H1 (cell line): ENCODE results near the gene NQO2. TPM values are rescaled to one million over a fixed set of nuclear protein-coding genes. Genes with fewer than 3 reads are reported as not detected.

ENCODE experiments used
- CTCF ChIA-PET: fragments of 300-600 bp; sonication (Branson Sonifier 250); formaldehyde crosslinking; loops from one replicate; lab custom pipeline; 2021; ENCODE audit not compliant: partially characterized antibody; lab: Charles Lee
- POLR2A ChIA-PET: fragments of 300-600 bp; sonication (Branson Sonifier 250); formaldehyde crosslinking; loops from one replicate; lab custom pipeline; 2021; ENCODE audit warnings: inconsistent platforms; ENCODE audit not compliant: partially characterized antibody; lab: Charles Lee
- DNase-seq, 2 experiments: peaks; one replicate each; pipeline versions ENCODE4 v3.0.0 to v3.0.0-alpha.2; 2010 to 2022; ENCODE audit warnings: low spot score in 2 of 2, low read depth in 1 of 2, mixed read lengths in 1 of 2
- FAIRE-seq: peaks from 2 replicates; lab custom pipeline; 2011; peaks lifted over from hg19 to GRCh38; lab: Jason Lieb, UNC
- H2AFZ ChIP-seq: 2 replicates; pipeline ENCODE4 v1.8.1; 2012; ENCODE audit warnings: low read length, inconsistent platforms
- H2AK5ac ChIP-seq: 2 replicates; pipeline ENCODE4 v1.6.1; 2013; ENCODE audit warnings: low read depth, low read length
- H2BK120ac ChIP-seq: replicated peaks from 2 replicates; pipeline ENCODE3; 2013; ENCODE audit warnings: low read depth, low read length, inconsistent platforms
- H2BK12ac ChIP-seq: 2 replicates; pipeline ENCODE4 v1.6.1; 2013; ENCODE audit warnings: low read depth, low read length
- H2BK15ac ChIP-seq: 2 replicates; pipeline ENCODE4 v1.6.1; 2013; ENCODE audit warnings: low read length
- H2BK20ac ChIP-seq: 2 replicates; pipeline ENCODE4 v1.6.1; 2013; ENCODE audit warnings: low read length
- H2BK5ac ChIP-seq: 2 replicates; pipeline ENCODE4 v1.6.1; 2013; ENCODE audit warnings: low read depth, low read length
- H3K14ac ChIP-seq: 2 replicates; pipeline ENCODE4 v1.6.1; 2013; ENCODE audit warnings: inconsistent platforms; ENCODE audit not compliant: insufficient read length
- H3K18ac ChIP-seq: 2 replicates; pipeline ENCODE4 v1.6.1; 2013; ENCODE audit warnings: low read length; ENCODE audit errors: extremely low read depth
- H3K23ac ChIP-seq: 2 replicates; pipeline ENCODE4 v1.6.1; 2013; ENCODE audit warnings: inconsistent platforms; ENCODE audit not compliant: insufficient read length
- H3K23me2 ChIP-seq: 2 replicates; pipeline ENCODE4 v1.6.1; 2013; ENCODE audit warnings: low read depth, low read length
- H3K27ac ChIP-seq: 2 replicates; pipeline ENCODE4 v1.6.1; 2011; ENCODE audit warnings: low read depth, low read length, inconsistent platforms
- H3K27me3 ChIP-seq, 4 experiments: replicated peaks in 1 of 4; 1 replicate in 1 of 4; 2 replicates in 3 of 4; pipeline versions ENCODE4 v1.6.1 to v1.8.1; 2011 to 2013; ENCODE audit warnings: low read length in 3 of 4, mild to moderate bottlenecking in 3 of 4, inconsistent platforms in 2 of 4, mixed read lengths in 2 of 4, moderate library complexity in 1 of 4; ENCODE audit not compliant: control insufficient read depth in 3 of 4, insufficient read depth in 3 of 4; ENCODE audit errors: extremely low read depth in 1 of 4
- H3K36me3 ChIP-seq, 4 experiments: 2 replicates each; pipeline versions ENCODE4 v1.6.1 to v1.8.1; 2011 to 2013; ENCODE audit warnings: mild to moderate bottlenecking in 4 of 4, low read length in 3 of 4, moderate library complexity in 2 of 4, control low read depth in 1 of 4, inconsistent platforms in 1 of 4; ENCODE audit not compliant: insufficient read depth in 4 of 4, control insufficient read depth in 2 of 4
- H3K4ac ChIP-seq: replicated peaks from 2 replicates; pipeline ENCODE3; 2013; ENCODE audit warnings: low read length, low read depth, mixed read lengths, inconsistent platforms; ENCODE audit not compliant: insufficient read length
- H3K4me1 ChIP-seq, 4 experiments: replicated peaks in 1 of 4; 1 replicate in 1 of 4; 2 replicates in 3 of 4; pipeline versions ENCODE4 v1.6.1 to v1.8.1; 2011 to 2013; ENCODE audit warnings: low read length in 3 of 4, inconsistent platforms in 2 of 4, mixed read lengths in 1 of 4; ENCODE audit not compliant: insufficient read depth in 4 of 4, control insufficient read depth in 3 of 4
- H3K4me2 ChIP-seq, 2 experiments: 2 replicates each; pipeline versions ENCODE4 v1.6.1 to v1.8.1; 2011 to 2013; ENCODE audit warnings: low read depth in 2 of 2, low read length in 2 of 2, control low read depth in 1 of 2, inconsistent platforms in 1 of 2, mild to moderate bottlenecking in 1 of 2; ENCODE audit not compliant: insufficient read depth in 1 of 2
- H3K4me3 ChIP-seq, 4 experiments: fragments of 200-600, 300-600 bp in 1 of 4; sonication (generic), shearing (Covaris generic), sonication (Bioruptor Twin) in 1 of 4; 2 replicates each; pipeline versions ENCODE4 v1.5.1 to v1.8.1; 2011 to 2016; ENCODE audit warnings: low read length in 4 of 4, low read depth in 3 of 4, control low read depth in 2 of 4, inconsistent platforms in 2 of 4, mild to moderate bottlenecking in 2 of 4, mixed read lengths in 1 of 4, moderate library complexity in 1 of 4; ENCODE audit not compliant: insufficient read depth in 2 of 4; ENCODE audit errors: extremely low read depth in 1 of 4
- H3K56ac ChIP-seq: replicated peaks from 2 replicates; pipeline ENCODE3; 2013; ENCODE audit warnings: low read depth, mild to moderate bottlenecking, mixed read lengths, low read length, inconsistent platforms; ENCODE audit not compliant: insufficient read length
- H3K79me1 ChIP-seq: 2 replicates; pipeline ENCODE4 v1.6.1; 2013; ENCODE audit warnings: low read depth, low read length, control low read depth
- H3K79me2 ChIP-seq, 2 experiments: 2 replicates each; pipeline versions ENCODE4 v1.6.1 to v1.8.1; 2012 to 2013; ENCODE audit warnings: low read length in 2 of 2, mild to moderate bottlenecking in 2 of 2, inconsistent platforms in 1 of 2; ENCODE audit not compliant: insufficient read depth in 2 of 2, control insufficient read depth in 1 of 2
- H3K9ac ChIP-seq, 4 experiments: replicated peaks in 1 of 4; 1 replicate in 1 of 4; 2 replicates in 3 of 4; pipeline versions ENCODE4 v1.6.1 to v1.8.1; 2011 to 2013; ENCODE audit warnings: low read depth in 3 of 4, low read length in 3 of 4, control low read depth in 2 of 4, mild to moderate bottlenecking in 2 of 4, moderate library complexity in 2 of 4, inconsistent platforms in 1 of 4; ENCODE audit errors: extremely low read depth in 1 of 4
- H3K9me3 ChIP-seq, 2 experiments: 2 replicates each; pipeline versions ENCODE4 v1.6.1 to v1.8.1; 2012 to 2013; ENCODE audit warnings: mild to moderate bottlenecking in 2 of 2, moderate library complexity in 2 of 2, control low read depth in 1 of 2, inconsistent platforms in 1 of 2, low read depth in 1 of 2, low read length in 1 of 2, mixed read lengths in 1 of 2; ENCODE audit not compliant: insufficient read depth in 2 of 2
- H4K20me1 ChIP-seq, 2 experiments: replicated peaks in 1 of 2; 2 replicates each; pipeline versions ENCODE3 to v1.8.1; 2011 to 2013; ENCODE audit warnings: inconsistent platforms in 2 of 2, low read length in 2 of 2, mild to moderate bottlenecking in 1 of 2; ENCODE audit not compliant: insufficient read depth in 2 of 2, control insufficient read depth in 1 of 2
- H4K5ac ChIP-seq: 2 replicates; pipeline ENCODE4 v1.6.1; 2013; ENCODE audit warnings: low read length, low read depth, mixed read lengths, inconsistent platforms; ENCODE audit not compliant: insufficient read length
- H4K8ac ChIP-seq: 2 replicates; pipeline ENCODE4 v1.8.0; 2013; ENCODE audit warnings: mild to moderate bottlenecking, moderate library complexity, low read length, inconsistent platforms; ENCODE audit not compliant: insufficient read depth; ENCODE audit errors: extremely low read depth
- H4K91ac ChIP-seq: replicated peaks from 2 replicates; pipeline ENCODE3; 2013; ENCODE audit warnings: low read length, mixed read lengths, inconsistent platforms; ENCODE audit not compliant: insufficient read length
- E2F6 ChIP-seq: IDR thresholded peaks from 2 replicates; pipeline ENCODE4 v1.6.1; 2012; ENCODE audit warnings: inconsistent platforms
- FOSL1 ChIP-seq: IDR thresholded peaks from 2 replicates; pipeline ENCODE4 v1.6.1; 2011; ENCODE audit warnings: mild to moderate bottlenecking, low read depth, low read length, moderate library complexity; ENCODE audit not compliant: insufficient read depth
- PHF8 ChIP-seq: fragments of 200-600 bp; sonication (generic); conservative IDR thresholded peaks from 2 replicates; pipeline ENCODE4 v1.7.1; 2012; ENCODE audit warnings: low read depth, mild to moderate bottlenecking, inconsistent platforms, low read length, moderate library complexity
- SIRT6 ChIP-seq: IDR thresholded peaks from one replicate; pipeline ENCODE4 v1.7.1; 2012; ENCODE audit warnings: low read length, inconsistent platforms
- TBP ChIP-seq: IDR thresholded peaks from 2 replicates; pipeline ENCODE4 v1.6.1; 2011; ENCODE audit warnings: low read depth, low read length, improper control_type of control experiment
- WGBS, 2 experiments: shearing (Covaris generic) in 1 of 2; methylation state at CpG; one replicate each; pipeline versions ENCODE4 v1.1.6 to v1.1.7; 2013 to 2015; ENCODE audit warnings: low lambda C conversion rate in 2 of 2, mixed read lengths in 2 of 2, inconsistent platforms in 1 of 2, low coverage in 1 of 2, missing lambda C conversion rate in 1 of 2; ENCODE audit not compliant: insufficient replicate concordance in 2 of 2, insufficient coverage in 1 of 2, insufficient read length in 1 of 2; ENCODE audit errors: extremely low coverage in 1 of 2, missing lambda C conversion rate in 1 of 2; 5-methylcytosine and 5-hydroxymethylcytosine counted together
- long read RNA-seq, 2 experiments: library from RNA in 1 of 2; library from capped mRNA in 1 of 2; stranded (forward); transcript quantifications; one replicate each; pipeline ENCODE4 v2.0.0, GENCODE V29; 2021; ENCODE audit warnings: inconsistent platforms in 1 of 2
- polyA minus RNA-seq, 3 experiments: library from RNA; depleted of rRNA, polyadenylated mRNA; stranded (reverse); fragments of >200 nt; gene quantifications; 1 replicate in 2 of 3; 2 replicates in 1 of 3; pipeline ENCODE4 v1.2.3, GENCODE V29; 2011
- polyA plus RNA-seq, 7 experiments: library from polyadenylated mRNA; depleted of rRNA in 3 of 7; stranded (reverse) in 5 of 7; unstranded in 2 of 7; fragments of >200 nt in 5 of 7; fragments of 200-250 nt in 2 of 7; gene quantifications; 1 replicate in 5 of 7; 2 replicates in 1 of 7; 4 replicates in 1 of 7; pipeline versions ENCODE4 v1.2.1 to v1.2.3, GENCODE V29; 2011 to 2013; ENCODE audit warnings: missing spikeins in 2 of 7, mixed read lengths in 2 of 7
- total RNA-seq: library from RNA; stranded (reverse); fragmentation: NEBNext Ultra II Directional; extraction: Animal tissue kit (Norgen Biotek cat#: 25700); gene quantifications from 2 replicates; pipeline ENCODE4 v1.2.1, GENCODE V29; 2021

NQO2 gene, protein sequence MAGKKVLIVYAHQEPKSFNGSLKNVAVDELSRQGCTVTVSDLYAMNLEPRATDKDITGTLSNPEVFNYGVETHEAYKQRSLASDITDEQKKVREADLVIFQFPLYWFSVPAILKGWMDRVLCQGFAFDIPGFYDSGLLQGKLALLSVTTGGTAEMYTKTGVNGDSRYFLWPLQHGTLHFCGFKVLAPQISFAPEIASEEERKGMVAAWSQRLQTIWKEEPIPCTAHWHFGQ
- total RNA-seq (126 and 135 TPM in 2 replicates), polyA plus RNA-seq (2011; rRNA removed) (135 and 168 TPM in 2 replicates), polyA minus RNA-seq (2011; rRNA and poly(A)+ RNA removed) (98.2 and 115 TPM in 2 replicates)
- 159 TPM for polyA plus RNA-seq (2011; cell fraction: cytosol; rRNA removed)
- polyA plus RNA-seq (2011; cell fraction: nucleus; rRNA removed), result 86.7 TPM
- 137 to 177 TPM (median 167 TPM) in 4 replicates for polyA plus RNA-seq (2012, experiment 1 of 2)
- 169 TPM for polyA plus RNA-seq (2012, experiment 2 of 2)
- 90.2 TPM for polyA plus RNA-seq (2013, experiment 1 of 2)
- 97.3 TPM for polyA plus RNA-seq (2013, experiment 2 of 2)
- 83.5 TPM for polyA minus RNA-seq (2011; cell fraction: cytosol; rRNA and poly(A)+ RNA removed)
- polyA minus RNA-seq (2011; cell fraction: nucleus; rRNA and poly(A)+ RNA removed), result 27.6 TPM
- long read RNA-seq, experiment 1, full-length matches to known transcripts, result 85 of 120 reads
- long read RNA-seq, experiment 1, partial matches to known transcripts, result 12 of 120 reads
- long read RNA-seq, experiment 1, other reads (novel, unspliced or antisense), result 23 of 120 reads
- long read RNA-seq, experiment 2, full-length matches to known transcripts, result 43 of 61 reads
- long read RNA-seq, experiment 2, partial matches to known transcripts, result 3 of 61 reads
- long read RNA-seq, experiment 2, other reads (novel, unspliced or antisense), result 15 of 61 reads

GRCh38 chr6:2999618-3000557 lies at the start of gene NQO2:
Gene NQO2, plus strand, starts transcription at chr6:2999894. Its CDS starts 6,659 bp downstream, at chr6:3006553.
- H4K8ac ChIP-seq, result peak within 1 kb of the TSS; percentile 92
- peaks cover 0 to 2% of the 10 kb centered on the region in 2 experiments for H4K20me1 ChIP-seq
- WGBS, 2 experiments, result 7% methylated on average over 35 of the region's 87 CpGs; no CpG with 5 or more reads in 1 of the 2 experiments
- ChIA-PET POLR2A (interaction anchor here (0.6 to 4.5 kb wide), 18 partner anchors 10 to 247 kb away, joined by 3 to 47 read pairs (median 4); partner anchors contain the start of gene TUBB2A), CTCF (interaction anchor here (0.6 to 3.7 kb wide), 14 partner anchors 10 to 1739 kb away, joined by 3 to 28 read pairs (median 4); no protein-coding TSS in a partner anchor)
- peak within 1 kb of the TSS; percentile 9 for H3K56ac ChIP-seq
- H3K79me2 ChIP-seq, result peaks cover 0 to 11% of the 10 kb centered on the region in 2 experiments; a peak in 1 of 4 replicates
- peak within 1 kb of the TSS; percentile 97; the same call in 1 of the 2 replicates for H2AFZ ChIP-seq
- H3K18ac ChIP-seq, result peak within 1 kb of the TSS; percentile 25
- H3K79me1 ChIP-seq, result no peaks in the 10 kb centered on the region
- H4K91ac ChIP-seq, result peak within 1 kb of the TSS; percentile 65
- H2AK5ac ChIP-seq, result no peak within 1 kb of the TSS
- FAIRE-seq (no peak), DNase-seq (peak in 1 of 2 experiments; percentile 96)
- H3K23me2 ChIP-seq, result peaks cover 11% of the 10 kb centered on the region
- peak within 1 kb of the TSS; percentile 85 for H3K4ac ChIP-seq
- H2BK15ac ChIP-seq, result no peak within 1 kb of the TSS; the same call in 1 of the 2 replicates
- peak within 1 kb of the TSS; percentile 75 to 91 (median 88) for H3K4me3 ChIP-seq
- no peak within 1 kb of the TSS for H2BK120ac ChIP-seq
- peaks cover 0 to 7% (median 5%) of the 10 kb centered on the region in 4 experiments; a peak in 3 of 8 replicates for H3K36me3 ChIP-seq
- no peak within 1 kb of the TSS for H3K23ac ChIP-seq
- no peak within 1 kb of the TSS for H2BK20ac ChIP-seq
- H3K9ac ChIP-seq, result peak within 1 kb of the TSS; percentile 71 to 85 (median 76)
- peak within 1 kb of the TSS; percentile 29 for H4K5ac ChIP-seq
- H3K4me2 ChIP-seq, result peak within 1 kb of the TSS; percentile 76 to 100
- H3K27ac ChIP-seq, result 0 out of 2 replicates have a peak within 1 kb of the TSS, but pooled peaks have one; percentile 51
- H3K27me3 ChIP-seq, result no peaks in the 10 kb centered on the region
- peak within 1 kb of the TSS; percentile 75 for H2BK12ac ChIP-seq
- no peak within 1 kb of the TSS for H2BK5ac ChIP-seq
- peaks cover 0 to 9% (median 1%) of the 10 kb centered on the region in 4 experiments; a peak in 4 of 7 replicates for H3K4me1 ChIP-seq
- H3K14ac ChIP-seq, result no peak within 1 kb of the TSS
- no peaks in the 10 kb centered on the region for H3K9me3 ChIP-seq
- TF ChIP-seq SIRT6 (no peak), TBP (peak; percentile 82), FOSL1 (no peak), E2F6 (peak; percentile 51; the same call in 1 of the 2 replicates), PHF8 (peak; percentile 85)
